Coronary artery (tissue), 2 donors: ENCODE results near the gene GPC6.
"Not testable (repeated sequence)": the region's sequence is repeated elsewhere in the genome, so short reads cannot be mapped to it uniquely, and the experiment has no call there.

Source experiments
- DNase-seq: peaks from one replicate; pipeline ENCODE4 v3.0.0-alpha.2; 2017; ENCODE audit warnings: low spot score
- H3K27ac ChIP-seq, 2 donors: fragments of 200-600 bp; sonication (generic); one replicate each; pipeline ENCODE4 v1.5.1; 2016 to 2019
- H3K4me3 ChIP-seq: fragments of 200-600 bp; sonication (generic); 2 replicates; pipeline ENCODE4 v1.5.1; 2016; ENCODE audit warnings: mild to moderate bottlenecking, moderate library complexity
- TF ChIP-seq, protein P1 (sequence below): fragments of 200-600 bp; sonication (generic); IDR thresholded peaks from one replicate; pipeline ENCODE4 v1.5.1; 2019; ENCODE audit warnings: antibody characterized with exemption

The GPC6 gene

DNA sequence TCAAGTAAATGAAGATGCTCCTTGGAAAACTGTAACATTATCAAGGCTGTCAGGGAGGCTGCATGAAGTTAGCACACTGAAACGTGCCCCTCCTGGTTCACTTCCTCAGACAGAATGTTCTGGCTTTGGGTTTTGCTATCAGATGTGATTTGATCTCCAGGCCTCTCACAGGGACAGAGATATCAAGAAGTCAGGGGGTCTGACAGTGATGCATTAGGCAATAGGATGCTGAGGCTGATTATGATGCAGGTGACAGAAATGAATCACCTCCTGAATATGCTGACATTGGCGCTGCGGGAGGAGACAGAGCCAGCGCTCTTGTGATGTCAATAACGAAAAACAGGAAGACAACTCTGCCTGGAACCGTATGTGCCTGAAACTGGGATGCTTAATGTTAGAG, 974.4 kb downstream of the GPC6 start:
- H3K4me3 ChIP-seq: no peak overlapping the region
- no peak overlapping the region for H3K27ac ChIP-seq
- no peak for DNase-seq
- TF ChIP-seq, protein P1, sequence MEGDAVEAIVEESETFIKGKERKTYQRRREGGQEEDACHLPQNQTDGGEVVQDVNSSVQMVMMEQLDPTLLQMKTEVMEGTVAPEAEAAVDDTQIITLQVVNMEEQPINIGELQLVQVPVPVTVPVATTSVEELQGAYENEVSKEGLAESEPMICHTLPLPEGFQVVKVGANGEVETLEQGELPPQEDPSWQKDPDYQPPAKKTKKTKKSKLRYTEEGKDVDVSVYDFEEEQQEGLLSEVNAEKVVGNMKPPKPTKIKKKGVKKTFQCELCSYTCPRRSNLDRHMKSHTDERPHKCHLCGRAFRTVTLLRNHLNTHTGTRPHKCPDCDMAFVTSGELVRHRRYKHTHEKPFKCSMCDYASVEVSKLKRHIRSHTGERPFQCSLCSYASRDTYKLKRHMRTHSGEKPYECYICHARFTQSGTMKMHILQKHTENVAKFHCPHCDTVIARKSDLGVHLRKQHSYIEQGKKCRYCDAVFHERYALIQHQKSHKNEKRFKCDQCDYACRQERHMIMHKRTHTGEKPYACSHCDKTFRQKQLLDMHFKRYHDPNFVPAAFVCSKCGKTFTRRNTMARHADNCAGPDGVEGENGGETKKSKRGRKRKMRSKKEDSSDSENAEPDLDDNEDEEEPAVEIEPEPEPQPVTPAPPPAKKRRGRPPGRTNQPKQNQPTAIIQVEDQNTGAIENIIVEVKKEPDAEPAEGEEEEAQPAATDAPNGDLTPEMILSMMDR: no peak

DNA sequence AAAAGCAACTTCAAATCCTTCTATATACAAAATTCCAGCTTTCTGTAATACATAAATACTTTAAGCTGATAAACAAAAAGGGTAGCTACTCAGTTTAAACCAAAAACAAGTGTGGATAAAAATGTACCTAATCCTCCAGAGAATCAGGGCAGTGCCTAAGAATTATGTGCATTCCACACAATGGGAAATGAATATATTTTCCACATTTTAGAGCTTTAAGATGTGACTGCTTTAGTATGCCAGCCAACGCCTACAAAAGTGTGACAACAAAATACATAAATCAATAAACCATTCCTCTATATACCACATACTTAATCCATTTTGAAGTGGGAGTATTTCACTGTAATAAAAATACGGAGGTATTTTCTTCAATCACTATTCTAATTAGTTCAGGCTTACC, 977.6 kb downstream of the GPC6 start:
- no peak for DNase-seq
- Histone ChIP-seq H3K27ac (no peak overlapping the region), H3K4me3 (no peak overlapping the region)
- TF ChIP-seq, protein P1: no peak

DNA sequence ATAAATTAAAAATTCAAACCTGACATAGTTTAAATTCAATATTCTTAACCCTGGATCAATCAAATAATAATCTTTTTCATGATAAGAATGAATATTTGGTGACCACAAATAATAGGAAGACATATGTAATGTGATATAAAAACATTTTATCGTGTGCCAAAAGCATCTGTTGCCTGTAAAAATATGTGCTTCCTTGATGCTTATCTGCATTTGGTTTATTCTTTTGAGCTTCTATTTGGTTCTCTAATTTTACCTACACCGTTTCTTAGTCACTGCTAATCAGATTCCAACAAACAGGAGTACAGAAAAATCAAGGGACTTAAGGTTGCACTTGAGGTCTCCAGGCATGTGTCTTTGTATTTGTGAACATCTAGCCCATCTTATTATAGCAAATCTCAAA, 978.3 kb downstream of the GPC6 start:
- TF ChIP-seq, protein P1: no peak
- Histone ChIP-seq H3K4me3 (no peak overlapping the region), H3K27ac (no peak overlapping the region)
- DNase-seq: no peak

DNA sequence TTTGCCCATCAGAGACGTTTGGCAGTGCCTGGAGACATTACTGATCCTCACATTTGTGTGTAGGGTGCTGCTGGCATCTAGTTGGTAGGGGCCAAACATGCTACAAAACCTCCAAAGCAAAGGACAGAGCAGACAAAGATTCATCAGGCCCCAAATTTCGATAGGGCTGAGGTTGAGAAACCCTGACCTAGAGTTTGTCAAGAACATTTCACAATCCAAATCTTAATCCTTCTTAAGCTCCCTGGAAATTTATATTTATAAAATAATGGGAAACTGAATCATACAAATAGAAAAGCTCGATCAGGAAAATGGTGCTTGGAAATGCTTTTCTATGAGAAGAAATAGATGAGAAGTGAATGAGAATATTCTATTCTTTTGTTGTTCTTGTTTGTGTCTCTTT, 979.3 kb downstream of the GPC6 start:
- DNase-seq: no peak
- TF ChIP-seq, protein P1: no peak

DNA sequence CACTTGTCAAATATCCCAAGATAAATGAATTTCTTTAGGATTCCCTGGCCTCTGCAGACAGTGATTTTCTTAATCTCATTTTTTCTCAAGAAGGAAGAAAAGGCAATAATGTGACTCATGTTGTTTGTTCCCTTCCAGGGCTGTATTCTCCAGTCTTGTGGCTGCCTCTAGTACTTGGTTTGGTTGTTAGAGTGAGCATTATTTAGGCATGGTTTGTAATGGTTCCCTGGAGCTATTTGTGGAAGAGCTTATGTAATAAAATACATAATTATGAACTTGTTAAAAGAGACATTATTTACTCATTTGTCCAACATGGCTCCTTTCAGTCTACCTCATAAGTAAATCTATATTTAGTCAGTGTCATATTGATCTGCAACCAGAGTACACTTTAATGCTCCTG, 982.5 kb downstream of the GPC6 start:
- Histone ChIP-seq H3K27ac (no peak overlapping the region), H3K4me3 (no peak overlapping the region)
- TF ChIP-seq, protein P1: no peak
- no peak for DNase-seq

More for the DNA sequence above, 979.3 kb downstream of the GPC6 start:
- no peak overlapping the region for H3K4me3 ChIP-seq
- no peak overlapping the region for H3K27ac ChIP-seq

DNA sequence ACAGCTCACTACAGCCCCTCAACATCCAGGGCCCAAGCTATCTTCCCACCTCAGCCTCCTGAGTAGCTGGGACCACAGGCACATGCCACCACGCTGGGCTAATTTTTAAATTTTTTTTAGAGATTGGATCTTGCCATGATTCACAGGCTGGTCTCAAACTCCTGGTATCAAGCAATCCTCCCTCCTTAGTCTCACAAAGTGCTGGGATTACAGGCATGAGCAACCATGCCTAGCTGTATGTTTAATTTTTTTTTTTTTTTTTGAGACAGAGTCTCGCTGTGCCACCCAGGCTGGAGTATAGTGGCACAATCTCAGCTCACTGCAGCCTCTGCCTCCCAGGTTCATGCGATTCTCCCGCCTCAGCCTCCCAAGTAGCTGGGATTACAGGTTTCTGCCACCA, 983.3 kb downstream of the GPC6 start:
- not testable (repeated sequence) for DNase-seq, H3K4me3 ChIP-seq, H3K27ac ChIP-seq

DNA sequence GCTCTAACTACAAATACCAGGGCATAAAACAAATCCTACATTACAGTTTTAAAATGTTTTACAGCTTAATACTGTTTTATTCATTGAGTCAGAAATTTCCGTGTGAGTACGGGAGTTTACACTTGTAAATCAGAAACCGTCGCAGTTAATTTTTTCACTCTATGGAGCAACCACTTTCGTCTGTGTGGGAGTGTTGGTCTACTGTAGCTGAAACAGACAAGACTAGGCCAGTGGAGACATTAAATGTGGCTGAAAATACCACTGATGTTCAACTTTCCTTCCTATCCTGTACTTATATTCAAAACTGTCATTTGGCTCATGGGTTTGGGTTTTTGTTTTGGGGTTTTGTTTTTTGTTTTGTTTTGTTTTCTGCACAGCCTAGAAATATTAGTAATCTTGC, 984.2 kb downstream of the GPC6 start:
- no peak overlapping the region for H3K27ac ChIP-seq
- no peak overlapping the region for H3K4me3 ChIP-seq
- no peak for DNase-seq
- TF ChIP-seq, protein P1: no peak

DNA sequence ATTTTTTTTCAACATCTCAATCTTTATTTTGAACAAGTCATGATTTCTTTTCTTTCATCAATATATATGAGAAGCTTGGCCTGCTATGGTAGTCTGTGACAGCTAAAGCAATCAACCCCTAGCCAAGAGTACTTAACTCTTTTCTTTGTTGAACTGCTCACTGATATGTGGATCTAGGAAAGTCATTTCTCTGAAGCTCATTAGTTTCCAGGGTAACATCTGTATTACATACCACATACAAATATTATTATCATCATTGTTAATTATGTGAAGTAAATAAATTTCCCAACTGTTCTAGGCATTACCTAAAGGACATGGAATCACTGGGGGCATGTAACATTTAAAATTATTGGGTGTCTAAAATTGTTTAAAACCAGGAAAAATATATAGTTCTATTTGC, 985.6 kb downstream of the GPC6 start:
- DNase-seq: no peak
- TF ChIP-seq, protein P1: no peak
- no peak overlapping the region for H3K27ac ChIP-seq
- H3K4me3 ChIP-seq: no peak overlapping the region
